ENCODE results near the gene OS9. TPM values are rescaled to one million over a fixed set of nuclear protein-coding genes. Genes with fewer than 3 reads are reported as not detected.

Gene OS9
- total and polyA plus RNA-seq, 9 of the 15 experiments (the other 6 are each of a cell fraction or from before 2014, with no cell fraction given): 4.6 to 105 (median 89.5) TPM

DNA sequence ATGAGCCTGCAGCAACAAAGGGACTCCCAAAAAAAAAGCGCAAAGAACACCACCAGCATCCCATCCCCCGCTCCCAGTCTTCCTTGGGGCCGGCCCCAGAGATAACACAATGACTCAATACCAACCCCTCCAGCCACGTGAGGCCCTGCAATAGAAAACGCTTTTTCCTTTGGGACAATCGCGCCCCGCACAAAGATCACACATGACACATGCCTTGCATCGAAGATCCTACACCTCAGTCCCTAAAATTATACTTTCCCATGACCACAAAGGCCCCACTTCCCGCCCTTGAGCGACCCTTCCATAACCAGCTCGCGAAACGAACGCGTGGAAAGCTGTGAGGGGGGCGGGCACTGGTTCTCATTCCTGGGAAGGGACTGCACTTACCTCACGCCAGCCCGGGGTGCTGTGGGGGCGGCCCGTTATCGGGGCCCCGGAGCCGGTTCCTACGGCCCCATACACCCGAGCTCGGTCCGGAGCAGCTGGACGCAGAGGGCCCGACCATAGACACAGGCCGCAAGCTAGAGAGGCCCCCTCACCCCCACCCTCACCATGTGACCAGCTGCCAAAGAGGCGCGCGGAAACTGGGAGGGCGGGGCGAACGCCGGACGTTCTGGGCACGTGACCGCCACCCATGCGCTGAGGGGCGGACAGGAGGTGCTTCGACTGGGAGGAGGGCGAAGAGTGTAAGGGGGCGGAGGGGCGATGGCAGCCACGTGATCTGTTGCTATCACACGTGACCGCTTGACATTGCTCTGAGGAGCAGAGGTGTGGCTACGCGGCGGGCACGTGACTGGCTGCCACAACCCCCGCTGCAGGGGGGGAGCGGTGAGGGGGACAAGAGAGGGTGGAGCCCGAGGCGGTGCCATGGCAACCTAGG lies 58.1 kb downstream of the OS9 start, which contains the start of gene CDK4 (continued):
- TF ChIP-seq, protein P1, sequence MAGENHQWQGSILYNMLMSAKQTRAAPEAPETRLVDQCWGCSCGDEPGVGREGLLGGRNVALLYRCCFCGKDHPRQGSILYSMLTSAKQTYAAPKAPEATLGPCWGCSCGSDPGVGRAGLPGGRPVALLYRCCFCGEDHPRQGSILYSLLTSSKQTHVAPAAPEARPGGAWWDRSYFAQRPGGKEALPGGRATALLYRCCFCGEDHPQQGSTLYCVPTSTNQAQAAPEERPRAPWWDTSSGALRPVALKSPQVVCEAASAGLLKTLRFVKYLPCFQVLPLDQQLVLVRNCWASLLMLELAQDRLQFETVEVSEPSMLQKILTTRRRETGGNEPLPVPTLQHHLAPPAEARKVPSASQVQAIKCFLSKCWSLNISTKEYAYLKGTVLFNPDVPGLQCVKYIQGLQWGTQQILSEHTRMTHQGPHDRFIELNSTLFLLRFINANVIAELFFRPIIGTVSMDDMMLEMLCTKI (IDR thresholded peaks at IDR 0.05; ENCODE audit: partially characterized antibody): no peak
- TF ChIP-seq EGR1 (conservative IDR thresholded peaks at IDR 0.05) (peak; percentile 96), MLLT1 (IDR thresholded peaks at IDR 0.05) (peak; percentile 41 to 73; a peak in 3 of 4 replicates), RB1 (IDR thresholded peaks at IDR 0.05; ENCODE audit: low read depth) (peak; percentile 92), CBFA2T3 (IDR thresholded peaks at IDR 0.05) (peak; percentile 52), MAX (CRISPR knock-in tag; IDR thresholded peaks at IDR 0.05) (peak; percentile 99), CREB3L1 (IDR thresholded peaks at IDR 0.05; ENCODE audit: borderline replicate concordance, low read depth) (peak; percentile 78; the same call in 1 of the 2 replicates), DIDO1 (tag; IDR thresholded peaks at IDR 0.05; ENCODE audit: low read depth) (peak; percentile 65; the same call in 1 of the 2 replicates), DNMT1 (IDR thresholded peaks at IDR 0.05) (no peak)
- TF ChIP-seq, protein P2, sequence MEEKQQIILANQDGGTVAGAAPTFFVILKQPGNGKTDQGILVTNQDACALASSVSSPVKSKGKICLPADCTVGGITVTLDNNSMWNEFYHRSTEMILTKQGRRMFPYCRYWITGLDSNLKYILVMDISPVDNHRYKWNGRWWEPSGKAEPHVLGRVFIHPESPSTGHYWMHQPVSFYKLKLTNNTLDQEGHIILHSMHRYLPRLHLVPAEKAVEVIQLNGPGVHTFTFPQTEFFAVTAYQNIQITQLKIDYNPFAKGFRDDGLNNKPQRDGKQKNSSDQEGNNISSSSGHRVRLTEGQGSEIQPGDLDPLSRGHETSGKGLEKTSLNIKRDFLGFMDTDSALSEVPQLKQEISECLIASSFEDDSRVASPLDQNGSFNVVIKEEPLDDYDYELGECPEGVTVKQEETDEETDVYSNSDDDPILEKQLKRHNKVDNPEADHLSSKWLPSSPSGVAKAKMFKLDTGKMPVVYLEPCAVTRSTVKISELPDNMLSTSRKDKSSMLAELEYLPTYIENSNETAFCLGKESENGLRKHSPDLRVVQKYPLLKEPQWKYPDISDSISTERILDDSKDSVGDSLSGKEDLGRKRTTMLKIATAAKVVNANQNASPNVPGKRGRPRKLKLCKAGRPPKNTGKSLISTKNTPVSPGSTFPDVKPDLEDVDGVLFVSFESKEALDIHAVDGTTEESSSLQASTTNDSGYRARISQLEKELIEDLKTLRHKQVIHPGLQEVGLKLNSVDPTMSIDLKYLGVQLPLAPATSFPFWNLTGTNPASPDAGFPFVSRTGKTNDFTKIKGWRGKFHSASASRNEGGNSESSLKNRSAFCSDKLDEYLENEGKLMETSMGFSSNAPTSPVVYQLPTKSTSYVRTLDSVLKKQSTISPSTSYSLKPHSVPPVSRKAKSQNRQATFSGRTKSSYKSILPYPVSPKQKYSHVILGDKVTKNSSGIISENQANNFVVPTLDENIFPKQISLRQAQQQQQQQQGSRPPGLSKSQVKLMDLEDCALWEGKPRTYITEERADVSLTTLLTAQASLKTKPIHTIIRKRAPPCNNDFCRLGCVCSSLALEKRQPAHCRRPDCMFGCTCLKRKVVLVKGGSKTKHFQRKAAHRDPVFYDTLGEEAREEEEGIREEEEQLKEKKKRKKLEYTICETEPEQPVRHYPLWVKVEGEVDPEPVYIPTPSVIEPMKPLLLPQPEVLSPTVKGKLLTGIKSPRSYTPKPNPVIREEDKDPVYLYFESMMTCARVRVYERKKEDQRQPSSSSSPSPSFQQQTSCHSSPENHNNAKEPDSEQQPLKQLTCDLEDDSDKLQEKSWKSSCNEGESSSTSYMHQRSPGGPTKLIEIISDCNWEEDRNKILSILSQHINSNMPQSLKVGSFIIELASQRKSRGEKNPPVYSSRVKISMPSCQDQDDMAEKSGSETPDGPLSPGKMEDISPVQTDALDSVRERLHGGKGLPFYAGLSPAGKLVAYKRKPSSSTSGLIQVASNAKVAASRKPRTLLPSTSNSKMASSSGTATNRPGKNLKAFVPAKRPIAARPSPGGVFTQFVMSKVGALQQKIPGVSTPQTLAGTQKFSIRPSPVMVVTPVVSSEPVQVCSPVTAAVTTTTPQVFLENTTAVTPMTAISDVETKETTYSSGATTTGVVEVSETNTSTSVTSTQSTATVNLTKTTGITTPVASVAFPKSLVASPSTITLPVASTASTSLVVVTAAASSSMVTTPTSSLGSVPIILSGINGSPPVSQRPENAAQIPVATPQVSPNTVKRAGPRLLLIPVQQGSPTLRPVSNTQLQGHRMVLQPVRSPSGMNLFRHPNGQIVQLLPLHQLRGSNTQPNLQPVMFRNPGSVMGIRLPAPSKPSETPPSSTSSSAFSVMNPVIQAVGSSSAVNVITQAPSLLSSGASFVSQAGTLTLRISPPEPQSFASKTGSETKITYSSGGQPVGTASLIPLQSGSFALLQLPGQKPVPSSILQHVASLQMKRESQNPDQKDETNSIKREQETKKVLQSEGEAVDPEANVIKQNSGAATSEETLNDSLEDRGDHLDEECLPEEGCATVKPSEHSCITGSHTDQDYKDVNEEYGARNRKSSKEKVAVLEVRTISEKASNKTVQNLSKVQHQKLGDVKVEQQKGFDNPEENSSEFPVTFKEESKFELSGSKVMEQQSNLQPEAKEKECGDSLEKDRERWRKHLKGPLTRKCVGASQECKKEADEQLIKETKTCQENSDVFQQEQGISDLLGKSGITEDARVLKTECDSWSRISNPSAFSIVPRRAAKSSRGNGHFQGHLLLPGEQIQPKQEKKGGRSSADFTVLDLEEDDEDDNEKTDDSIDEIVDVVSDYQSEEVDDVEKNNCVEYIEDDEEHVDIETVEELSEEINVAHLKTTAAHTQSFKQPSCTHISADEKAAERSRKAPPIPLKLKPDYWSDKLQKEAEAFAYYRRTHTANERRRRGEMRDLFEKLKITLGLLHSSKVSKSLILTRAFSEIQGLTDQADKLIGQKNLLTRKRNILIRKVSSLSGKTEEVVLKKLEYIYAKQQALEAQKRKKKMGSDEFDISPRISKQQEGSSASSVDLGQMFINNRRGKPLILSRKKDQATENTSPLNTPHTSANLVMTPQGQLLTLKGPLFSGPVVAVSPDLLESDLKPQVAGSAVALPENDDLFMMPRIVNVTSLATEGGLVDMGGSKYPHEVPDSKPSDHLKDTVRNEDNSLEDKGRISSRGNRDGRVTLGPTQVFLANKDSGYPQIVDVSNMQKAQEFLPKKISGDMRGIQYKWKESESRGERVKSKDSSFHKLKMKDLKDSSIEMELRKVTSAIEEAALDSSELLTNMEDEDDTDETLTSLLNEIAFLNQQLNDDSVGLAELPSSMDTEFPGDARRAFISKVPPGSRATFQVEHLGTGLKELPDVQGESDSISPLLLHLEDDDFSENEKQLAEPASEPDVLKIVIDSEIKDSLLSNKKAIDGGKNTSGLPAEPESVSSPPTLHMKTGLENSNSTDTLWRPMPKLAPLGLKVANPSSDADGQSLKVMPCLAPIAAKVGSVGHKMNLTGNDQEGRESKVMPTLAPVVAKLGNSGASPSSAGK (IDR thresholded peaks at IDR 0.05): peak; percentile 96
